K562 (cell line): Measurements from ENCODE around the gene VPS33A. TPM values are rescaled to one million over a fixed set of nuclear protein-coding genes. Genes with fewer than 3 reads are reported as not detected.

Experiments used
- CC2D1A ChIP-seq: fragments of 450-650 bp; IDR thresholded peaks from 2 replicates; pipeline ENCODE4 v1.6.1; 2017; ENCODE audit warnings: mild to moderate bottlenecking
- CHD2 ChIP-seq: IDR thresholded peaks from 2 replicates; pipeline ENCODE4 v1.6.1; 2011; ENCODE audit warnings: low read depth, low read length
- HOXB6 ChIP-seq: fragments of 250-450 bp; sonication (Bioruptor Pico); IDR thresholded peaks from 2 replicates; pipeline ENCODE4 v1.5.1; 2022; ENCODE audit warnings: mild to moderate bottlenecking, borderline replicate concordance
- ILK ChIP-seq: fragments of 450-650 bp; IDR thresholded peaks from 2 replicates; pipeline ENCODE4 v1.6.1; 2016; ENCODE audit warnings: missing genetic modification characterization, low read depth, mild to moderate bottlenecking, missing compliant biosample characterization, moderate library complexity, borderline replicate concordance
- MTA1 ChIP-seq: fragments of 450-650 bp; IDR thresholded peaks from 2 replicates; pipeline ENCODE4 v1.6.1; 2017; ENCODE audit warnings: borderline replicate concordance
- NBN ChIP-seq: fragments of 450-650 bp; IDR thresholded peaks from 2 replicates; pipeline ENCODE4 v1.6.1; 2016; ENCODE audit warnings: low read depth, mild to moderate bottlenecking
- NFRKB ChIP-seq: fragments of 450-650 bp; IDR thresholded peaks from 2 replicates; pipeline ENCODE4 v1.6.1; 2016; ENCODE audit warnings: low read depth
- NR2C2 ChIP-seq, 2 experiments: fragments of 200-800 bp in 1 of 2; sonication (Bioruptor generic) in 1 of 2; sonication (generic) in 1 of 2; formaldehyde crosslinking in 1 of 2; IDR thresholded peaks; 2 replicates each; pipeline versions ENCODE4 v1.6.1 to v1.8.0; 2016 to 2022; ENCODE audit warnings: mild to moderate bottlenecking in 1 of 2, missing compliant biosample characterization in 1 of 2, missing genetic modification characterization in 1 of 2, missing genetic modification reagents in 1 of 2
- RB1 ChIP-seq: fragments of 450-650 bp; IDR thresholded peaks from 2 replicates; pipeline ENCODE4 v1.6.1; 2017; ENCODE audit warnings: low read depth, mild to moderate bottlenecking
- ZBTB26 ChIP-seq: fragments of 450-650 bp; formaldehyde crosslinking; IDR thresholded peaks from 2 replicates; pipeline ENCODE4 v1.4.0; 2022; ENCODE audit warnings: missing genetic modification characterization
- ZNF764 ChIP-seq: fragments of 250-450 bp; sonication (Bioruptor Pico); IDR thresholded peaks from 2 replicates; pipeline ENCODE4 v1.4.0; 2020; ENCODE audit warnings: low read depth, mild to moderate bottlenecking, moderate library complexity
- polyA plus RNA-seq, 8 experiments: library from polyadenylated mRNA; depleted of rRNA in 4 of 8; stranded (reverse) in 5 of 8; unstranded in 3 of 8; fragments of >200 nt; fragmentation: Nextera tagmentation in 2 of 8; fragmentation: Illumina TruSeq in 1 of 8; extraction: Ambion mirVana in 2 of 8; extraction: Trizol in 1 of 8; gene quantifications; 2 replicates each; pipeline versions ENCODE4 v1.2.1 to v1.2.3, GENCODE V29; 2011 to 2014; ENCODE audit warnings: inconsistent platforms in 1 of 8, missing spikeins in 1 of 8
- total RNA-seq, 7 experiments: library from RNA; depleted of rRNA in 6 of 7; stranded (reverse); fragments of >200 nt in 6 of 7; fragmentation: Illumina TruSeq in 2 of 7; extraction: Trizol in 2 of 7; gene quantifications; 2 replicates each; pipeline versions ENCODE4 v1.2.1 to v1.2.3, GENCODE V29; 2011 to 2021; ENCODE audit warnings: low replicate concordance in 1 of 7
- TF ChIP-seq, protein P1 (sequence below): fragments of 250-450 bp; sonication (Bioruptor Pico); IDR thresholded peaks from 2 replicates; pipeline ENCODE4 v1.5.0; 2020; ENCODE audit warnings: mild to moderate bottlenecking, borderline replicate concordance
- TF ChIP-seq, protein P2 (sequence below): fragments of 250-450 bp; sonication (Bioruptor Pico); IDR thresholded peaks from 2 replicates; pipeline ENCODE4 v1.4.0; 2020; ENCODE audit warnings: mild to moderate bottlenecking
- TF ChIP-seq, protein P3 (sequence below): fragments of 450-650 bp; conservative IDR thresholded peaks from 2 replicates; pipeline ENCODE4 v1.6.1; 2016; ENCODE audit warnings: missing genetic modification characterization, low read depth, mild to moderate bottlenecking, control low read depth, missing compliant biosample characterization
- TF ChIP-seq, protein P4 (sequence below): fragments of 250-450 bp; sonication (Bioruptor Pico); IDR thresholded peaks from 2 replicates; pipeline ENCODE4 v1.4.0; 2020; ENCODE audit warnings: mild to moderate bottlenecking, moderate library complexity, borderline replicate concordance

Gene VPS33A
- total and polyA plus RNA-seq, 9 of the 15 experiments (the other 6 are each of a cell fraction or from before 2014, with no cell fraction given), result 10.6 to 34.3 (median 25.3) TPM

DNA sequence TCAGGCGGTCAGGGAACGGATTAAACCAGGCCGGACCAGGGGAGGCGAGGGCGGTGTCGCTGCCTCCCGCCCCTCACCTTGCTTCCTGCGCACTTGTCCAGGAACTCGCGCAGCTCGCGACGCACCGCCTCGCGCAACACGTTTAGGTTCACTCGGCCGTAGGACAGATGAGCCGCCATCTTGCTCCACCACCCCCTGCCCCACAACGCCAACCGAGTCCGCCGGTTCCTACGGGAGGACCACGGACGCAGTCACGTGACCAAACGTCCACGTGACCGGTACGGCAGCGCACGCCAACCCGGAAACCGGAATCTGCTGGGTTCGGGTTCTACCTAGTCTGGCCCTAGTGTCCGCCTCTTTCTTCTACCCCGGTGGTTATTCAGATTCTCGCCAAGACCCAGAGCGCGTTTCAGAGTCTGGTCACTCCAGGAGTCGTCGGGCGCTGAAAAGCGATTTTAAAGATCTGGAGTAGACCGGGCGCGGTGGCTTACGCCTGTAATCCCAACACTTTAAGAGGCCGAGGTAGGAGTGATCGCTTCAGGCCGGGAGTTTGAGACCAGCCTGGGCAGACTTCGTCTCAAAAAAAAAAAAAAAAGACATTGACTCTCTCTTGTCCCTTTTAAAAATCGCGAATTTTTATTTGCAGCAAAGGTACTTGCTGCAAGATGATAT, at the start of gene VPS33A (continued):
- TF ChIP-seq ZBTB26 (CRISPR knock-in tag), result no peak
- peak; percentile 99 for TF ChIP-seq NFRKB
- TF ChIP-seq, protein P1, sequence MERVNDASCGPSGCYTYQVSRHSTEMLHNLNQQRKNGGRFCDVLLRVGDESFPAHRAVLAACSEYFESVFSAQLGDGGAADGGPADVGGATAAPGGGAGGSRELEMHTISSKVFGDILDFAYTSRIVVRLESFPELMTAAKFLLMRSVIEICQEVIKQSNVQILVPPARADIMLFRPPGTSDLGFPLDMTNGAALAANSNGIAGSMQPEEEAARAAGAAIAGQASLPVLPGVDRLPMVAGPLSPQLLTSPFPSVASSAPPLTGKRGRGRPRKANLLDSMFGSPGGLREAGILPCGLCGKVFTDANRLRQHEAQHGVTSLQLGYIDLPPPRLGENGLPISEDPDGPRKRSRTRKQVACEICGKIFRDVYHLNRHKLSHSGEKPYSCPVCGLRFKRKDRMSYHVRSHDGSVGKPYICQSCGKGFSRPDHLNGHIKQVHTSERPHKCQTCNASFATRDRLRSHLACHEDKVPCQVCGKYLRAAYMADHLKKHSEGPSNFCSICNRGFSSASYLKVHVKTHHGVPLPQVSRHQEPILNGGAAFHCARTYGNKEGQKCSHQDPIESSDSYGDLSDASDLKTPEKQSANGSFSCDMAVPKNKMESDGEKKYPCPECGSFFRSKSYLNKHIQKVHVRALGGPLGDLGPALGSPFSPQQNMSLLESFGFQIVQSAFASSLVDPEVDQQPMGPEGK (CRISPR knock-in tag), result no peak
- TF ChIP-seq HOXB6 (CRISPR knock-in tag), result no peak
- TF ChIP-seq, protein P2, sequence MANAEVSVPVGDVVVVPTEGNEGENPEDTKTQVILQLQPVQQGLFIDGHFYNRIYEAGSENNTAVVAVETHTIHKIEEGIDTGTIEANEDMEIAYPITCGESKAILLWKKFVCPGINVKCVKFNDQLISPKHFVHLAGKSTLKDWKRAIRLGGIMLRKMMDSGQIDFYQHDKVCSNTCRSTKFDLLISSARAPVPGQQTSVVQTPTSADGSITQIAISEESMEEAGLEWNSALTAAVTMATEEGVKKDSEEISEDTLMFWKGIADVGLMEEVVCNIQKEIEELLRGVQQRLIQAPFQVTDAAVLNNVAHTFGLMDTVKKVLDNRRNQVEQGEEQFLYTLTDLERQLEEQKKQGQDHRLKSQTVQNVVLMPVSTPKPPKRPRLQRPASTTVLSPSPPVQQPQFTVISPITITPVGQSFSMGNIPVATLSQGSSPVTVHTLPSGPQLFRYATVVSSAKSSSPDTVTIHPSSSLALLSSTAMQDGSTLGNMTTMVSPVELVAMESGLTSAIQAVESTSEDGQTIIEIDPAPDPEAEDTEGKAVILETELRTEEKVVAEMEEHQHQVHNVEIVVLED (CRISPR knock-in tag), result peak; percentile 92
- TF ChIP-seq ZNF764 (CRISPR knock-in tag), result 0 out of 2 replicates have a peak, but pooled peaks have one; percentile 25
- TF ChIP-seq CHD2, result no peak
- TF ChIP-seq RB1, result peak; percentile 84
- TF ChIP-seq NR2C2 (CRISPR knock-in tag; IDR thresholded peaks at IDR 0.05), result peak; percentile 69
- peak; percentile 83 for TF ChIP-seq NR2C2 (tag; IDR thresholded peaks at IDR 0.05)
- TF ChIP-seq, protein P3, sequence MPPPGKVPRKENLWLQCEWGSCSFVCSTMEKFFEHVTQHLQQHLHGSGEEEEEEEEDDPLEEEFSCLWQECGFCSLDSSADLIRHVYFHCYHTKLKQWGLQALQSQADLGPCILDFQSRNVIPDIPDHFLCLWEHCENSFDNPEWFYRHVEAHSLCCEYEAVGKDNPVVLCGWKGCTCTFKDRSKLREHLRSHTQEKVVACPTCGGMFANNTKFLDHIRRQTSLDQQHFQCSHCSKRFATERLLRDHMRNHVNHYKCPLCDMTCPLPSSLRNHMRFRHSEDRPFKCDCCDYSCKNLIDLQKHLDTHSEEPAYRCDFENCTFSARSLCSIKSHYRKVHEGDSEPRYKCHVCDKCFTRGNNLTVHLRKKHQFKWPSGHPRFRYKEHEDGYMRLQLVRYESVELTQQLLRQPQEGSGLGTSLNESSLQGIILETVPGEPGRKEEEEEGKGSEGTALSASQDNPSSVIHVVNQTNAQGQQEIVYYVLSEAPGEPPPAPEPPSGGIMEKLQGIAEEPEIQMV, result peak; percentile 77
- TF ChIP-seq NBN, result peak; percentile 67; the same call in 1 of the 2 replicates
- no peak for TF ChIP-seq MTA1
- TF ChIP-seq, protein P4, sequence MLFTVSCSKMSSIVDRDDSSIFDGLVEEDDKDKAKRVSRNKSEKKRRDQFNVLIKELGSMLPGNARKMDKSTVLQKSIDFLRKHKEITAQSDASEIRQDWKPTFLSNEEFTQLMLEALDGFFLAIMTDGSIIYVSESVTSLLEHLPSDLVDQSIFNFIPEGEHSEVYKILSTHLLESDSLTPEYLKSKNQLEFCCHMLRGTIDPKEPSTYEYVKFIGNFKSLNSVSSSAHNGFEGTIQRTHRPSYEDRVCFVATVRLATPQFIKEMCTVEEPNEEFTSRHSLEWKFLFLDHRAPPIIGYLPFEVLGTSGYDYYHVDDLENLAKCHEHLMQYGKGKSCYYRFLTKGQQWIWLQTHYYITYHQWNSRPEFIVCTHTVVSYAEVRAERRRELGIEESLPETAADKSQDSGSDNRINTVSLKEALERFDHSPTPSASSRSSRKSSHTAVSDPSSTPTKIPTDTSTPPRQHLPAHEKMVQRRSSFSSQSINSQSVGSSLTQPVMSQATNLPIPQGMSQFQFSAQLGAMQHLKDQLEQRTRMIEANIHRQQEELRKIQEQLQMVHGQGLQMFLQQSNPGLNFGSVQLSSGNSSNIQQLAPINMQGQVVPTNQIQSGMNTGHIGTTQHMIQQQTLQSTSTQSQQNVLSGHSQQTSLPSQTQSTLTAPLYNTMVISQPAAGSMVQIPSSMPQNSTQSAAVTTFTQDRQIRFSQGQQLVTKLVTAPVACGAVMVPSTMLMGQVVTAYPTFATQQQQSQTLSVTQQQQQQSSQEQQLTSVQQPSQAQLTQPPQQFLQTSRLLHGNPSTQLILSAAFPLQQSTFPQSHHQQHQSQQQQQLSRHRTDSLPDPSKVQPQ (CRISPR knock-in tag), result peak; percentile 70; the same call in 1 of the 2 replicates
- TF ChIP-seq CC2D1A, result peak; percentile 77
- no peak for TF ChIP-seq ILK (tag)
